ENCODE results near the gene PRR23C.
"Not testable (repeated sequence)": the region's sequence is repeated elsewhere in the genome, so short reads cannot be mapped to it uniquely, and the experiment has no call there.

DNA sequence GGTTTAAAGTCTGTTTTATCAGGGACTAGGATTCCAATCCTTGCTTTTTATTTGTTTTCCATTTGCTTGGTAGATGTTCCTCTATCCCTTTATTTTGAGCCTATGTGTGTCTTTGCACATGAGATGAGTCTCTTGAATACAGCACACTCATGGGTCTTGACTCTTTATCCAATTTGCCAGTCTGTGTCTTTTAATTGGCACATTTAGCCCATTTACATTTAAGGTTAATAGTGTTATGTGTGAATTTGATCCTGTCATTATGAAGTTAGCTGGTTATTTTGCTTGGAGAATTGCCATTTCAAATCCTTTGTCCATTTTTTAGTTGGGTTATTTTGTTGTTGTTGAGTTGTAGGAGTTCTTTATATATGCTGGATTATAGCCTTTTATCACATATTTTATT is 14.1 kb downstream of the PRR23C start:
- TF ChIP-seq, protein P1, sequence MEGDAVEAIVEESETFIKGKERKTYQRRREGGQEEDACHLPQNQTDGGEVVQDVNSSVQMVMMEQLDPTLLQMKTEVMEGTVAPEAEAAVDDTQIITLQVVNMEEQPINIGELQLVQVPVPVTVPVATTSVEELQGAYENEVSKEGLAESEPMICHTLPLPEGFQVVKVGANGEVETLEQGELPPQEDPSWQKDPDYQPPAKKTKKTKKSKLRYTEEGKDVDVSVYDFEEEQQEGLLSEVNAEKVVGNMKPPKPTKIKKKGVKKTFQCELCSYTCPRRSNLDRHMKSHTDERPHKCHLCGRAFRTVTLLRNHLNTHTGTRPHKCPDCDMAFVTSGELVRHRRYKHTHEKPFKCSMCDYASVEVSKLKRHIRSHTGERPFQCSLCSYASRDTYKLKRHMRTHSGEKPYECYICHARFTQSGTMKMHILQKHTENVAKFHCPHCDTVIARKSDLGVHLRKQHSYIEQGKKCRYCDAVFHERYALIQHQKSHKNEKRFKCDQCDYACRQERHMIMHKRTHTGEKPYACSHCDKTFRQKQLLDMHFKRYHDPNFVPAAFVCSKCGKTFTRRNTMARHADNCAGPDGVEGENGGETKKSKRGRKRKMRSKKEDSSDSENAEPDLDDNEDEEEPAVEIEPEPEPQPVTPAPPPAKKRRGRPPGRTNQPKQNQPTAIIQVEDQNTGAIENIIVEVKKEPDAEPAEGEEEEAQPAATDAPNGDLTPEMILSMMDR (conservative IDR thresholded peaks at IDR 0.05; ENCODE audit: low read depth in 2 of 2), result not testable (repeated sequence)
- not testable (repeated sequence) for TF ChIP-seq EZH2phosphoT487 (IDR thresholded peaks at IDR 0.05; ENCODE audit: unreplicated experiment); EZH2 (IDR thresholded peaks at IDR 0.05; ENCODE audit: low read depth, unreplicated experiment); CREB1 (CRISPR knock-in tag; IDR thresholded peaks at IDR 0.05; ENCODE audit: low read depth); POLR2AphosphoS5 (IDR thresholded peaks at IDR 0.05; ENCODE audit: low read depth); NANOG (IDR thresholded peaks at IDR 0.05; ENCODE audit: borderline replicate concordance); ZNF114 (CRISPR knock-in tag; IDR thresholded peaks at IDR 0.05); JUNB (IDR thresholded peaks at IDR 0.05; ENCODE audit: unreplicated experiment)
- TF ChIP-seq, protein P2, sequence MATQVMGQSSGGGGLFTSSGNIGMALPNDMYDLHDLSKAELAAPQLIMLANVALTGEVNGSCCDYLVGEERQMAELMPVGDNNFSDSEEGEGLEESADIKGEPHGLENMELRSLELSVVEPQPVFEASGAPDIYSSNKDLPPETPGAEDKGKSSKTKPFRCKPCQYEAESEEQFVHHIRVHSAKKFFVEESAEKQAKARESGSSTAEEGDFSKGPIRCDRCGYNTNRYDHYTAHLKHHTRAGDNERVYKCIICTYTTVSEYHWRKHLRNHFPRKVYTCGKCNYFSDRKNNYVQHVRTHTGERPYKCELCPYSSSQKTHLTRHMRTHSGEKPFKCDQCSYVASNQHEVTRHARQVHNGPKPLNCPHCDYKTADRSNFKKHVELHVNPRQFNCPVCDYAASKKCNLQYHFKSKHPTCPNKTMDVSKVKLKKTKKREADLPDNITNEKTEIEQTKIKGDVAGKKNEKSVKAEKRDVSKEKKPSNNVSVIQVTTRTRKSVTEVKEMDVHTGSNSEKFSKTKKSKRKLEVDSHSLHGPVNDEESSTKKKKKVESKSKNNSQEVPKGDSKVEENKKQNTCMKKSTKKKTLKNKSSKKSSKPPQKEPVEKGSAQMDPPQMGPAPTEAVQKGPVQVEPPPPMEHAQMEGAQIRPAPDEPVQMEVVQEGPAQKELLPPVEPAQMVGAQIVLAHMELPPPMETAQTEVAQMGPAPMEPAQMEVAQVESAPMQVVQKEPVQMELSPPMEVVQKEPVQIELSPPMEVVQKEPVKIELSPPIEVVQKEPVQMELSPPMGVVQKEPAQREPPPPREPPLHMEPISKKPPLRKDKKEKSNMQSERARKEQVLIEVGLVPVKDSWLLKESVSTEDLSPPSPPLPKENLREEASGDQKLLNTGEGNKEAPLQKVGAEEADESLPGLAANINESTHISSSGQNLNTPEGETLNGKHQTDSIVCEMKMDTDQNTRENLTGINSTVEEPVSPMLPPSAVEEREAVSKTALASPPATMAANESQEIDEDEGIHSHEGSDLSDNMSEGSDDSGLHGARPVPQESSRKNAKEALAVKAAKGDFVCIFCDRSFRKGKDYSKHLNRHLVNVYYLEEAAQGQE (IDR thresholded peaks at IDR 0.05; ENCODE audit: unreplicated experiment), result not testable (repeated sequence)
- TF ChIP-seq, protein P3, sequence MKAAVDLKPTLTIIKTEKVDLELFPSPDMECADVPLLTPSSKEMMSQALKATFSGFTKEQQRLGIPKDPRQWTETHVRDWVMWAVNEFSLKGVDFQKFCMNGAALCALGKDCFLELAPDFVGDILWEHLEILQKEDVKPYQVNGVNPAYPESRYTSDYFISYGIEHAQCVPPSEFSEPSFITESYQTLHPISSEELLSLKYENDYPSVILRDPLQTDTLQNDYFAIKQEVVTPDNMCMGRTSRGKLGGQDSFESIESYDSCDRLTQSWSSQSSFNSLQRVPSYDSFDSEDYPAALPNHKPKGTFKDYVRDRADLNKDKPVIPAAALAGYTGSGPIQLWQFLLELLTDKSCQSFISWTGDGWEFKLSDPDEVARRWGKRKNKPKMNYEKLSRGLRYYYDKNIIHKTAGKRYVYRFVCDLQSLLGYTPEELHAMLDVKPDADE (IDR thresholded peaks at IDR 0.05), result not testable (repeated sequence)

Data from GM23338 (cell line).